Transverse colon (tissue), 4 donors: Measurements from ENCODE around the gene FCGR2B. TPM values are rescaled to one million over a fixed set of nuclear protein-coding genes. Genes with fewer than 3 reads are reported as not detected.

Source experiments
- DNase-seq: peaks from one replicate; pipeline ENCODE4 v3.0.0-alpha.2; 2019
- H3K27ac ChIP-seq, 4 donors: fragments of 200-600 bp; sonication (generic); 2 replicates each; pipeline ENCODE4 v1.5.1; 2016 to 2018; ENCODE audit warnings: inconsistent platforms in 4 of 4
- H3K27me3 ChIP-seq: fragments of 200-600 bp; sonication (generic); 2 replicates; pipeline ENCODE4 v1.5.1; 2017; ENCODE audit warnings: inconsistent platforms
- H3K36me3 ChIP-seq, 4 donors: fragments of 200-600 bp; sonication (generic); 2 replicates each; pipeline ENCODE4 v1.5.1; 2017 to 2019; ENCODE audit warnings: inconsistent platforms in 4 of 4
- H3K4me1 ChIP-seq, 4 donors: fragments of 200-600 bp; sonication (generic); 2 replicates each; pipeline ENCODE4 v1.5.1; 2017 to 2020; ENCODE audit warnings: inconsistent platforms in 4 of 4
- H3K4me3 ChIP-seq, 4 donors: fragments of 200-600 bp; sonication (generic); 1 replicate in 1 of 4; 2 replicates in 3 of 4; pipeline versions ENCODE4 v1.5.1 to v1.6.1; 2017 to 2019; ENCODE audit warnings: inconsistent platforms in 4 of 4
- H3K9me3 ChIP-seq, 2 donors: fragments of 200-600 bp; sonication (generic); 2 replicates each; pipeline ENCODE4 v1.5.1; 2017 to 2019; ENCODE audit warnings: inconsistent platforms in 2 of 2
- CTCF ChIP-seq, 5 experiments: fragments of 200-600 bp in 3 of 5; fragments of 450-650 bp in 2 of 5; sonication (generic) in 3 of 5; IDR thresholded peaks; 1 replicate in 2 of 5; 2 replicates in 3 of 5; pipeline ENCODE4 v1.5.1; 2016 to 2017; ENCODE audit warnings: antibody characterized with exemption in 5 of 5, inconsistent platforms in 3 of 5, mild to moderate bottlenecking in 2 of 5, moderate library complexity in 1 of 5
- EP300 ChIP-seq: sonication (generic); formaldehyde crosslinking; IDR thresholded peaks from one replicate; pipeline ENCODE4 v1.6.1; 2017; ENCODE audit warnings: antibody characterized with exemption, low read depth
- POLR2A ChIP-seq: fragments of 450-650 bp; IDR thresholded peaks from one replicate; pipeline ENCODE4 v1.6.1; 2016; ENCODE audit warnings: antibody characterized with exemption, mild to moderate bottlenecking, moderate library complexity
- POLR2AphosphoS5 ChIP-seq, 3 donors: sonication (generic); formaldehyde crosslinking; IDR thresholded peaks; one replicate each; pipeline ENCODE4 v1.6.1; 2016; ENCODE audit warnings: antibody characterized with exemption in 3 of 3
- WGBS, 2 donors: methylation state at CpG; one replicate each; pipeline ENCODE4 v1.1.5; 2018; ENCODE audit warnings: low coverage in 1 of 2; 5-methylcytosine and 5-hydroxymethylcytosine counted together
- in situ Hi-C, 4 donors: fragments of 200-750 bp; cut with MboI; loops; one replicate each; pipeline versions ENCODE4 v1.15.0 to v1.15.1; 2017; ENCODE audit warnings: low sequenced_read_pairs in 3 of 4, low pct_ligation_motif_present in 1 of 4, low pct_unique_long_range_greater_than_20kb in 1 of 4
- intact Hi-C: fragments of 100-400 bp; cut with DNase I; formaldehyde crosslinking; loops from one replicate; pipeline ENCODE4 v1.15.1; 2023; ENCODE audit warnings: low total_unique reads
- total RNA-seq, 4 donors: library from RNA; depleted of rRNA; stranded (reverse); fragments of >200 nt; gene quantifications; one replicate each; pipeline ENCODE4 v1.1.0, GENCODE V29; 2016

The FCGR2B gene
- total RNA-seq, 4 donors from 2014 or later: 12.4 to 17.6 (median 12.7) TPM; not detected in 1

- intact Hi-C loops (no loop called here), in situ Hi-C loops (no loop called here)
- WGBS, 2 donors: 89% methylated on average over 1 of the region's 1 CpG; no CpG with 5 or more reads in 1 of the 2 donors
- H3K4me3 ChIP-seq: no peak overlapping the region
- H3K9me3 ChIP-seq: no peaks in the 10 kb centered on the region
- no peaks in the 10 kb centered on the region for H3K36me3 ChIP-seq
- no peak for DNase-seq
- TF ChIP-seq POLR2A: no peak
- TF ChIP-seq CTCF (IDR thresholded peaks at IDR 0.05): no peak
- H3K27ac ChIP-seq: no peak overlapping the region
- peaks cover 30% of the 10 kb centered on the region for H3K27me3 ChIP-seq
- H3K4me1 ChIP-seq: no peaks in the 10 kb centered on the region
Observed at GRCh38 chr1:161719325-161719611, 56.3 kb downstream of the FCGR2B start.

GRCh38 chr1:161720422-161720821 lies 57.5 kb downstream of the FCGR2B start:
- 88 to 94% methylated on average over 1 of the region's 1 CpG for WGBS, 2 donors
- Histone ChIP-seq H3K9me3 (no peaks in the 10 kb centered on the region), H3K4me1 (peaks cover 0 to 1% (median 1%) of the 10 kb centered on the region in 4 donors), H3K27ac (no peak overlapping the region), H3K4me3 (no peak overlapping the region), H3K27me3 (peaks cover 36% of the 10 kb centered on the region), H3K36me3 (no peaks in the 10 kb centered on the region)
- TF ChIP-seq POLR2AphosphoS5 (IDR thresholded peaks at IDR 0.05) (no peak), EP300 (no peak), POLR2A (no peak), CTCF (IDR thresholded peaks at IDR 0.05) (no peak)
- intact Hi-C loops: no loop called here
- in situ Hi-C loops: no loop called here
- no peak for DNase-seq

- no peaks in the 10 kb centered on the region for H3K9me3 ChIP-seq
- 43 to 59% methylated on average over 1 to 4 of the region's 4 CpGs for WGBS, 2 donors
- H3K4me3 ChIP-seq: no peak within 1 kb of the TSS
- H3K27me3 ChIP-seq: peaks cover 36% of the 10 kb centered on the region
- in situ Hi-C loops: no loop called here
- no peak for DNase-seq
- H3K36me3 ChIP-seq: no peaks in the 10 kb centered on the region
- TF ChIP-seq POLR2A: no peak
- no peak for TF ChIP-seq EP300
- TF ChIP-seq POLR2AphosphoS5 (IDR thresholded peaks at IDR 0.05): no peak
- TF ChIP-seq CTCF (IDR thresholded peaks at IDR 0.05): no peak
- intact Hi-C loops: no loop called here
- H3K27ac ChIP-seq: no peak within 1 kb of the TSS
- peaks cover 0 to 8% (median 7%) of the 10 kb centered on the region in 4 donors for H3K4me1 ChIP-seq
Observed at GRCh38 chr1:161720956-161721737, 58.2 kb downstream of the FCGR2B start, which contains the start of gene FCRLB. FCRLB (plus strand) TSS chr1:161721544; CDS start chr1:161722673, 1,129 bp downstream.

GRCh38 chr1:161721738-161722343 lies 58.9 kb downstream of the FCGR2B start:
- H3K4me1 ChIP-seq: peaks cover 0 to 15% (median 9%) of the 10 kb centered on the region in 4 donors
- H3K27me3 ChIP-seq: peaks cover 39% of the 10 kb centered on the region
- TF ChIP-seq EP300 (no peak), POLR2A (no peak), CTCF (IDR thresholded peaks at IDR 0.05) (no peak), POLR2AphosphoS5 (IDR thresholded peaks at IDR 0.05) (no peak)
- H3K4me3 ChIP-seq: no peak overlapping the region
- 52 to 62% methylated on average over 5 to 8 of the region's 8 CpGs for WGBS, 2 donors
- DNase-seq: no peak
- no peaks in the 10 kb centered on the region for H3K36me3 ChIP-seq
- intact Hi-C loops: no loop called here
- no peaks in the 10 kb centered on the region for H3K9me3 ChIP-seq
- no peak overlapping the region for H3K27ac ChIP-seq
- in situ Hi-C loops: no loop called here
